Omental fat pad (tissue), 4 donors: ENCODE results near the gene VPS51. TPM values are rescaled to one million over a fixed set of nuclear protein-coding genes. Genes with fewer than 3 reads are reported as not detected.

Experiments
- ATAC-seq: fragments of 150-250 bp; one replicate; pipeline ENCODE4 v1.9.1; 2016; ENCODE audit warnings: mild to moderate bottlenecking, moderate library complexity; ENCODE audit not compliant: low FRiP score
- DNase-seq: peaks from one replicate; pipeline ENCODE4 v3.0.0-alpha.2; 2019; ENCODE audit warnings: low spot score
- total RNA-seq, 4 donors: library from RNA; depleted of rRNA; stranded (reverse); fragments of >200 nt; gene quantifications; one replicate each; pipeline ENCODE4 v1.1.0, GENCODE V29; 2016
- TF ChIP-seq, protein P1 (sequence below), 3 donors: fragments of 450-650 bp; IDR thresholded peaks; one replicate each; pipeline ENCODE4 v1.5.1; 2016 to 2017; ENCODE audit warnings: antibody characterized with exemption in 3 of 3, mild to moderate bottlenecking in 3 of 3, moderate library complexity in 2 of 3

The VPS51 gene
- total RNA-seq, 4 donors from 2014 or later = 151 to 208 (median 192) TPM

DNA sequence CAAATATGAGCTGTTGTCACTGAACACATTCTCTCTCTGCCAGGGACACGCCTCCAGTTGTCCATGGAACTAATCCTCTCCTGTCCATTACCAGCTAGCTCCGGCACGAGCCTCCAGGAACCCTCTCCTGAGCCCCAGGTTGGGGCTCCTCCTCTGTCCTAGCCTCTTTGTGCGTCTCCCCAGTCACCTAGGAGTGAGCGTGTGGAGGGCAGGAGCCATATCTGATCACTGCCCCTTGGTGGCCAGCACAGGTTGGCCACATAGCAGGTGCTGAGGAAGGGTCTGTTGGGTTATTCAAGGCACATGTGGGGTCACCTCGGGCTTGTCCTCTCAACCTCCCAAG is 35.9 kb downstream of the VPS51 start:
- no peak for DNase-seq
- no peak for ATAC-seq
- TF ChIP-seq, protein P1, sequence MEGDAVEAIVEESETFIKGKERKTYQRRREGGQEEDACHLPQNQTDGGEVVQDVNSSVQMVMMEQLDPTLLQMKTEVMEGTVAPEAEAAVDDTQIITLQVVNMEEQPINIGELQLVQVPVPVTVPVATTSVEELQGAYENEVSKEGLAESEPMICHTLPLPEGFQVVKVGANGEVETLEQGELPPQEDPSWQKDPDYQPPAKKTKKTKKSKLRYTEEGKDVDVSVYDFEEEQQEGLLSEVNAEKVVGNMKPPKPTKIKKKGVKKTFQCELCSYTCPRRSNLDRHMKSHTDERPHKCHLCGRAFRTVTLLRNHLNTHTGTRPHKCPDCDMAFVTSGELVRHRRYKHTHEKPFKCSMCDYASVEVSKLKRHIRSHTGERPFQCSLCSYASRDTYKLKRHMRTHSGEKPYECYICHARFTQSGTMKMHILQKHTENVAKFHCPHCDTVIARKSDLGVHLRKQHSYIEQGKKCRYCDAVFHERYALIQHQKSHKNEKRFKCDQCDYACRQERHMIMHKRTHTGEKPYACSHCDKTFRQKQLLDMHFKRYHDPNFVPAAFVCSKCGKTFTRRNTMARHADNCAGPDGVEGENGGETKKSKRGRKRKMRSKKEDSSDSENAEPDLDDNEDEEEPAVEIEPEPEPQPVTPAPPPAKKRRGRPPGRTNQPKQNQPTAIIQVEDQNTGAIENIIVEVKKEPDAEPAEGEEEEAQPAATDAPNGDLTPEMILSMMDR (IDR thresholded peaks at IDR 0.05) = no peak

GRCh38 chr11:65132238-65132987 is 36.4 kb downstream of the VPS51 start:
- TF ChIP-seq, protein P1 (IDR thresholded peaks at IDR 0.05) = no peak
- DNase-seq (no peak), ATAC-seq (no peak)

DNA sequence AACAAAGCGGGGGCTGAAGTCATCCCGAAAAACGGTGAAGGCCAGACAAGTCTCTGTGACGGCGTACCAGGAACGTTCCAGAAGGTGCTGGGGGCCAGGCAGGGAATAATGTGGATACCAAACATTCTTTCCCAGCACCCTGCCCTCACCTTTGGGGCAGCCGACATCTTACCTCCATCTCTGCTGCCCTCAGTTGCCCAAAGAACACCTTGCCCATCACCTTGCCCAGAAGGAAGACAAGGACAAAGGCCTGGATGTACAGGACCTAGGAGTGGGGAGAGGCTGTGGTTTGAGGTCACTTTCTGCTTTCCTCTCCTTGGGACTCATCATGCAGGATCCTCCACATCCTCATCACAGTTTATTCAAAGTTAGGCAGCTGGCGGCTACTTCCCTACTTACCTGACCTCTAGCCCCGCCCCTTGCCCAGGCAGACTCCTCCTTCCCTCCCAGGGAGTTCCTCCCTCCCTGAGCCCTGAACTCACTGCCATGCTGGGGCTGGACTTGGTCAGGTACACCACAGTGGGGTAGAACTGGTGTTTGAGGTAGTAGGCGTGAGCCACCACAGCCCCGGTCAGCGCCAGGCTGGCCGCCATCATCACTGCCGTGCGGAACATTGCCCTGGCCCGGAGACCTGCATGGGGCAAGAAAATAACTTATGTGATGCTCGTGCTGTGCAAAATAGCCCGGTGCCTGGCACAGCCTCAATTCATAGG is 37.1 kb downstream of the VPS51 start:
- ATAC-seq = no peak
- TF ChIP-seq, protein P1 (IDR thresholded peaks at IDR 0.05) = no peak
- no peak for DNase-seq

DNA sequence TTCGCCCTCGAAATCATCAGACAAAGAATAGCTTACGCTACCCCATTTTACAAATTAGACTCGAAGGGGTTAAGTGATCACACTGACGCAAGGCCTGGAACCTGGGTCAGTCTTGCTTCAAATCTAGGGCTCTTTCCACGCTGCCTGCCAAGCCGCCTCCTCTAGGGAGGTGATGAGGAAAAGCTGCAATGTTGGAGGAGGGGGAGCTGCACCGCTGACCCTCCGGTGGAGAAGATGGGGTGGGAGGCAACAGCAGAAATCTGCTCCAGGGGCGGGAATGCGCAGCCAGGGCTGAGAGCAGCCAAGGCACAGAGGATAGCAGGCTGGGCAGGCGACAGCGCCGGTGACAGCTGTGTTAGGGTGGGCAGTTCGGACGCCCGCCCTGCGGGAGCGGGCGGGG is 37.7 kb downstream of the VPS51 start:
- TF ChIP-seq, protein P1 (IDR thresholded peaks at IDR 0.05) = no peak
- ATAC-seq (no peak), DNase-seq (no peak)

- ATAC-seq (peak; percentile 87), DNase-seq (peak; percentile 80)
- TF ChIP-seq, protein P1 (IDR thresholded peaks at IDR 0.05) = no peak
These were observed 38.4 kb downstream of the VPS51 start, which contains the start of gene SYVN1 for GRCh38 chr11:65134240-65134951. Gene SYVN1, minus strand, starts transcription at chr11:65134519. Its CDS starts 918 bp downstream, at chr11:65133601.

DNA sequence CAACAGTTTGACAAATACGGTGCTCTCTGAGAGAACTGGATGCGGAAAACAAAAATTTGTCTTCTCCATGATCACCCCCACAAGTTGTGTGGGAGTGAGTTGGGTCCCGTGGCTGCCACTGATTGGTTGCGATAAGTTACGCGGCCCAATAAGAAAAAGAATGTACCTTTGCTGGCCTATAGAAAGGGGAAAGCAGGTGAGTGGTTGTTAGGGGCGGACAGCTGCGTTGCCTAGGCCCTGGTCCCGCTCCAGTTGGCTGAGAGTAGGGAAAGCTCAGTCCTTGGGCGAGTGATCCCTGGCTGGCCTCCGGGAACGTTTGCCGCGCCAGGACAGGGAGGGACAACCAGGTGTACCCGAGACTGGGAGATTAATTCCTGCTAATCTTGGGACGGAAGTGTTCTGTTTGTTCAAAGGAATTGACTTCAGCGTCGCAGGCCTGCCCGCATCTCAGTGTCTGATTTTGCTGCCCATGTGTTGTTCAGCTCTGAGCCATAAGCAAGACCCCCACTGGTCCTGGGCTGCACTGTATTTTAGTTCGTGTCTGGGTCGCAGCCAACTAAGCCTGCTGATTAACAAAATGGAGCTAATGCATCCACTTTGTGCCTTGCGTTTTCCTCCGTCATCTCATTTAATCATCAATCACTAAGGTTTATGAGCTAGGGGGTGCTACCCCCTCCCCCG is 39.1 kb downstream of the VPS51 start:
- ATAC-seq (peak; percentile 91), DNase-seq (peak; percentile 62)
- TF ChIP-seq, protein P1 (IDR thresholded peaks at IDR 0.05) = no peak
